Panc1 (cell line): ENCODE results near the gene GRIN2A. TPM values are rescaled to one million over a fixed set of nuclear protein-coding genes. Genes with fewer than 3 reads are reported as not detected.

Source experiments
- ATAC-seq: fragments of 200-7000 bp; cut with Tn5 transposase; 2 replicates; pipeline ENCODE4 v1.9.1; 2020; ENCODE audit warnings: mild to moderate bottlenecking, moderate library complexity
- BruUV-seq: library from RNA; stranded (reverse); fragments of 400-500 nt; replicated peaks from 2 replicates; lab custom pipeline; 2021; lab: Mats Ljungman, UMichigan
- CTCF ChIA-PET: fragments of 300-600 bp; sonication (Branson Sonifier 250); formaldehyde crosslinking; loops from one replicate; lab custom pipeline; 2022; ENCODE audit warnings: antibody characterized with exemption; lab: Charles Lee
- POLR2A ChIA-PET: fragments of 300-600 bp; sonication (Branson Sonifier 250); formaldehyde crosslinking; loops from one replicate; lab custom pipeline; 2022; ENCODE audit warnings: antibody characterized with exemption; lab: Charles Lee
- DNase-seq: peaks from one replicate; pipeline ENCODE4 v3.0.0-alpha.2; 2010; ENCODE audit warnings: low read depth, low spot score
- H3K27ac ChIP-seq: 2 replicates; pipeline ENCODE4 v1.5.1; 2011; ENCODE audit warnings: mild to moderate bottlenecking, low read length, inconsistent platforms
- H3K27me3 ChIP-seq: fragments of 200-500 bp; sonication (Bioruptor generic); 2 replicates; pipeline ENCODE4 v1.6.0; 2014; ENCODE audit warnings: low read length, inconsistent platforms; ENCODE audit not compliant: control insufficient read depth, insufficient read depth
- H3K36me3 ChIP-seq: fragments of 200-500 bp; sonication (Bioruptor generic); 2 replicates; pipeline ENCODE4 v1.5.1; 2014; ENCODE audit warnings: inconsistent platforms, mild to moderate bottlenecking, low read length, moderate library complexity; ENCODE audit not compliant: control insufficient read depth, insufficient read depth
- H3K4me1 ChIP-seq: 2 replicates; pipeline ENCODE4 v1.5.1; 2011; ENCODE audit warnings: inconsistent platforms, mild to moderate bottlenecking, low read length, moderate library complexity; ENCODE audit not compliant: control insufficient read depth, insufficient read depth
- H3K4me3 ChIP-seq, 2 experiments: 2 replicates each; pipeline ENCODE4 v1.5.1; 2011 to 2012; ENCODE audit warnings: low read depth in 2 of 2, low read length in 2 of 2, mild to moderate bottlenecking in 2 of 2, inconsistent platforms in 1 of 2, moderate library complexity in 1 of 2
- H3K9me3 ChIP-seq: fragments of 200-500 bp; sonication (Bioruptor generic); 2 replicates; pipeline ENCODE4 v1.5.1; 2014; ENCODE audit warnings: low read depth, mild to moderate bottlenecking, inconsistent platforms, low read length, moderate library complexity; ENCODE audit not compliant: control insufficient read depth, insufficient read depth
- CTCF ChIP-seq: fragments of 450-650 bp; IDR thresholded peaks from 2 replicates; pipeline ENCODE4 v1.5.1; 2017; ENCODE audit warnings: mild to moderate bottlenecking
- POLR2AphosphoS5 ChIP-seq: IDR thresholded peaks from 2 replicates; pipeline ENCODE4 v1.6.1; 2012; ENCODE audit warnings: mild to moderate bottlenecking, low read depth, low read length, moderate library complexity
- REST ChIP-seq, 2 experiments: IDR thresholded peaks; 2 replicates each; pipeline ENCODE4 v1.6.1; 2011 to 2012; ENCODE audit warnings: low read depth in 2 of 2, control low read depth in 1 of 2, low read length in 1 of 2, mild to moderate bottlenecking in 1 of 2, moderate library complexity in 1 of 2; ENCODE audit not compliant: insufficient read depth in 1 of 2
- SIN3A ChIP-seq: IDR thresholded peaks from 2 replicates; pipeline ENCODE4 v1.6.1; 2012; ENCODE audit warnings: low read depth, mild to moderate bottlenecking, low read length, moderate library complexity, borderline replicate concordance; ENCODE audit not compliant: insufficient read depth
- TCF7L2 ChIP-seq: IDR thresholded peaks from 2 replicates; pipeline ENCODE4 v1.6.1; 2011; ENCODE audit warnings: mild to moderate bottlenecking, low read depth, low read length, inconsistent platforms
- in situ Hi-C: cut with HindIII; loops from 2 replicates; pipeline ENCODE4 v1.10.0; 2016; ENCODE audit warnings: low sequenced_read_pairs, low pct_unique_long_range_greater_than_20kb
- intact Hi-C: fragments of 100-400 bp; cut with micrococcal nuclease; formaldehyde crosslinking; loops from one replicate; pipeline ENCODE4 v1.10.0; 2022; ENCODE audit not compliant: unreplicated experiment
- total RNA-seq: library from RNA; stranded (reverse); gene quantifications from one replicate; pipeline ENCODE4 v1.2.1, GENCODE V29; 2021; ENCODE audit not compliant: unreplicated experiment

Gene GRIN2A
- total RNA-seq, 1 experiment from 2014 or later: 12.3 TPM

GRCh38 chr16:9970796-9971195 is 211.4 kb downstream of the GRIN2A start:
- Histone ChIP-seq H3K36me3 (no peaks in the 10 kb centered on the region), H3K9me3 (no peaks in the 10 kb centered on the region; the same call in 1 of the 2 replicates), H3K27ac (no peak overlapping the region), H3K4me1 (no peaks in the 10 kb centered on the region), H3K4me3 (no peak overlapping the region), H3K27me3 (no peaks in the 10 kb centered on the region)
- DNase-seq (no peak), ATAC-seq (no peak)
- intact Hi-C loops (no loop called here), in situ Hi-C loops (no loop called here)
- CTCF ChIA-PET: interaction anchor here (0.5 kb wide), 1 partner anchor 12 kb away, joined by 4 read pairs; no protein-coding TSS in a partner anchor
- TF ChIP-seq POLR2AphosphoS5 (no peak), REST (IDR thresholded peaks at IDR 0.05; ENCODE audit: insufficient read depth in 1 of 2, low read depth in 2 of 2, low read length in 1 of 2) (no peak), SIN3A (no peak), TCF7L2 (no peak), CTCF (no peak)
- POLR2A ChIA-PET: interaction anchor here (0.6 kb wide), 1 partner anchor 12 kb away, joined by 3 read pairs; no protein-coding TSS in a partner anchor
- BruUV-seq: no TSS peak

DNA sequence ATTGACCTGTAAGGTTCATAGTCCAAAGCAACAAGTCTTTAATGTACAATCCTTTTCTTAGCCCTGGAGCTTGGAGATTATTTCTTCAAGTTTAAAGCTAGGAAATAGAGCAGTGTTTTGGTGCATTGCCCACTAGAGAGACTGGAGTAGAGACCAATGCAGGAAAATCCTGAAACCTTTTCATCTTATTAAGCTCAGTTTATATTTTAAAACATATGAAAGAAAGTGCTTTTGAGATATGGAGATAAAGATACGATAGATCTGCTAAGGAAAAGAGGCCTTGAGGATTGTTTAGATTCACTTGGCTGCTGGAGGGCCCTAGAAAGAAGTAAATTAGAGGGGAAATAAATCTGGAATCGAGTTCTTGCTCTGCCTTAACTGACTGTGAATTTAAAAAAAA is 212.0 kb downstream of the GRIN2A start:
- intact Hi-C loops: no loop called here
- Histone ChIP-seq H3K9me3 (no peaks in the 10 kb centered on the region; the same call in 1 of the 2 replicates), H3K27ac (no peak overlapping the region), H3K4me1 (no peaks in the 10 kb centered on the region), H3K36me3 (no peaks in the 10 kb centered on the region), H3K27me3 (no peaks in the 10 kb centered on the region), H3K4me3 (no peak overlapping the region)
- DNase-seq (no peak), ATAC-seq (no peak)
- BruUV-seq: no TSS peak
- ChIA-PET POLR2A (no interaction called here), CTCF (interaction anchor here (1.1 kb wide), 1 partner anchor 235 kb away, joined by 3 read pairs; no protein-coding TSS in a partner anchor)
- in situ Hi-C loops: no loop called here
- TF ChIP-seq CTCF: no peak
